Fibroblast of mammary gland (primary cell): ENCODE results near the gene METTL23.
A peak's percentile ranks its signal among the peaks of the same experiment; 100 is the strongest.

Source experiments
- DNase-seq: peaks from one replicate; pipeline ENCODE4 v3.0.0-alpha.2; 2010; ENCODE audit warnings: low read depth
- H3K4me3 ChIP-seq: 2 replicates; pipeline ENCODE4 v1.5.1; 2011; ENCODE audit warnings: low read depth, mild to moderate bottlenecking, low read length, moderate library complexity; ENCODE audit not compliant: control insufficient read depth
- TF ChIP-seq, protein P1 (sequence below): conservative IDR thresholded peaks from 2 replicates; pipeline ENCODE4 v1.5.1; 2011; ENCODE audit warnings: low read depth, low read length, inconsistent platforms; ENCODE audit not compliant: control insufficient read depth, insufficient read depth

The METTL23 gene

DNA sequence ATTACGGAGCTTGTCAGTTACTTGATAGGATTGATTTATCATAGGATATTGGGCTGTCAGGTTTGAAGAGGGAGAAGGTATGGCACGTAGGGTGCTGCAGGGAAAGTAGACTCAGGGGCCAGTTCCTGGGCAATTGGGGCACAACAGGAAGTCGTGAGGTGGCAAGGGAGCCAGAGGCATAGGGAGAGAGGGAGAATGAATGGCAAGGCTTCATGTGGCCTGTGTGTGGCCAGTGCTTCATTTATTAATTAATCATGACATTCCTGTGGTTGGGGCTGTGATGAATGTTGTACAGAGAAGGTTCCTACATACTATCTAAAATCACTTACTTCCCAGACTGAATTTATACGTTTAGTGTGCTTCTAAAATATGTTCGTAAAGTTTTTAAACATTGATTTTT, 30.6 kb downstream of the METTL23 start:
- DNase-seq = no peak
- H3K4me3 ChIP-seq = no peak overlapping the region
- TF ChIP-seq, protein P1, sequence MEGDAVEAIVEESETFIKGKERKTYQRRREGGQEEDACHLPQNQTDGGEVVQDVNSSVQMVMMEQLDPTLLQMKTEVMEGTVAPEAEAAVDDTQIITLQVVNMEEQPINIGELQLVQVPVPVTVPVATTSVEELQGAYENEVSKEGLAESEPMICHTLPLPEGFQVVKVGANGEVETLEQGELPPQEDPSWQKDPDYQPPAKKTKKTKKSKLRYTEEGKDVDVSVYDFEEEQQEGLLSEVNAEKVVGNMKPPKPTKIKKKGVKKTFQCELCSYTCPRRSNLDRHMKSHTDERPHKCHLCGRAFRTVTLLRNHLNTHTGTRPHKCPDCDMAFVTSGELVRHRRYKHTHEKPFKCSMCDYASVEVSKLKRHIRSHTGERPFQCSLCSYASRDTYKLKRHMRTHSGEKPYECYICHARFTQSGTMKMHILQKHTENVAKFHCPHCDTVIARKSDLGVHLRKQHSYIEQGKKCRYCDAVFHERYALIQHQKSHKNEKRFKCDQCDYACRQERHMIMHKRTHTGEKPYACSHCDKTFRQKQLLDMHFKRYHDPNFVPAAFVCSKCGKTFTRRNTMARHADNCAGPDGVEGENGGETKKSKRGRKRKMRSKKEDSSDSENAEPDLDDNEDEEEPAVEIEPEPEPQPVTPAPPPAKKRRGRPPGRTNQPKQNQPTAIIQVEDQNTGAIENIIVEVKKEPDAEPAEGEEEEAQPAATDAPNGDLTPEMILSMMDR = no peak

DNA sequence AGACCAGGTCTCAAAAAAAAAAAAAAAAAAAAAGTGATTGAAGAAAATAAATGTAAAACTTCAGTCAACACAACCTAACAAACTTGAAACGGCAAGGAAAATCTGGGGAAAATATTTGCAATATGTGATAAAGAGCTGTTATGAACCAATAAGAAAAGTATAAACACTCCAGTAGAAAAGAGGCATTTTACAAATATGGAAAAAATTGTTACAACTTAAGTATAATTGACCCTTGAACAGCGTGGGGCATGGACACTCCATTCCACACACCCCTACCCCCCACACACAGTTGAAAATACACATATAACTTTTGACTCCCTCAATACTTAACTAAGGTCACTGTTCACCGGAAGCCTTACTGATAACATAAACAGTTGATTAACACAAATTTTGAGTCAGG, 31.9 kb downstream of the METTL23 start:
- no peak for DNase-seq
- TF ChIP-seq, protein P1 = no peak
- no peak overlapping the region for H3K4me3 ChIP-seq

DNA sequence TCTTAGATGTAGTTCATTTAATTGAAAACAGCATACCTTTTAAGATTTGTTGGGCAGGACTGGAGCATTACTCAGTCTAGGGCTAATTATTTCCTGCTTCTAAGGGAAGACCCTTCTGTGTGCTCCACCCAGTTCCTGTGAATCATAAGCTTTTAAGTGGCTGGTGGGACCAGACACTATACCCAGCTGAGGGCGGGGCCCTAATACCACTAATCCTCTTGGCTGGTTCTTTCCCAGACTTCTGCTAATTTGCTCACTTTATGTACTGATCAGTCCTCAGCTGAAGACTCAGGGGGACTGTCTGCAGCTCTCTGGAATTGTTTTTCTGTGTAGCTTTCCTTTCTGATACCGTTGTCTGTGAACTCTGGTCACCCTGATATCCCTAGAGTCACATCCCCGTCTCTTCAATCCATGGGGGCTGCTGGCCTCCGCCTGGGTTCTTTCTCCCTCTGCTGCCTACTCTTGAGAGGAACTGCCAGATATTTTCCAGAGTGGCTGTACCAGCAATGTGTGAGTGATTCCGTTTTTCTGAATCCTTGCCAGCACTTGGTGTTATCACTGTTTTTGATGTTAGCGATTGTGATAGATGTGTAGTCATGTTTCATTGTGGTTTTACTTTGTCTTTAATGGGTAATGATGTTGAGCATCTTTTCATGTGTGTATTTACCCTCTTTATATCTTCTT, 46.3 kb downstream of the METTL23 start:
- TF ChIP-seq, protein P1 = no peak
- peak; percentile 92 for DNase-seq
- peak overlapping the region; percentile 31 for H3K4me3 ChIP-seq

DNA sequence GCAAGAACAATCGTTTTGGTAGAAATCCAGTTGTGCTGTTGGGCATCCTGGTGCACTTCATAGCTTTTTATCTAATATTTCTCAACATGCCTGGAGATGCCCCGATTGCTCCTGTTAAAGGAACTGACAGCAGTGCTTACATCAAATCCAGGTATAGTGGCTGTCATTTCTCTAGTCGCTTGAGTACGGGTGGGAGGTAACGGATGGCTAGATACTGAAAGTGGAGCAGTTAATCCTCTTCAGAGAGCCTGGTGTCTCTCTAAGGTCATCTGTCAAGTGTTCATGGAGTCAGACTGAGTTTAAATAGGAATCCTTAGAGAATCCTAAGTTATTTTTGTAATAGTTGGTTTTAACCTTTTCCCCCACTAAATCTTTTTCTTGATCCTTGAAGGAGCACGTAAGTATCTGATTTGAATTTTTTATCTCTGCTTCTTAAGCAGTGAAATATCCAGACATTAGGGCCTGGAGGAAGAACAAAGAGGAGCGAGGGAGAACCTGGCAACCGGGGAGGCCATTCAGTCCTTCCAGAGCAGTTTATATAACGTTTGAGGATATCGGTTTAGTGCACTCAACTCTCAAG, 48.5 kb downstream of the METTL23 start:
- TF ChIP-seq, protein P1 = no peak
- H3K4me3 ChIP-seq = no peak overlapping the region
- no peak for DNase-seq

DNA sequence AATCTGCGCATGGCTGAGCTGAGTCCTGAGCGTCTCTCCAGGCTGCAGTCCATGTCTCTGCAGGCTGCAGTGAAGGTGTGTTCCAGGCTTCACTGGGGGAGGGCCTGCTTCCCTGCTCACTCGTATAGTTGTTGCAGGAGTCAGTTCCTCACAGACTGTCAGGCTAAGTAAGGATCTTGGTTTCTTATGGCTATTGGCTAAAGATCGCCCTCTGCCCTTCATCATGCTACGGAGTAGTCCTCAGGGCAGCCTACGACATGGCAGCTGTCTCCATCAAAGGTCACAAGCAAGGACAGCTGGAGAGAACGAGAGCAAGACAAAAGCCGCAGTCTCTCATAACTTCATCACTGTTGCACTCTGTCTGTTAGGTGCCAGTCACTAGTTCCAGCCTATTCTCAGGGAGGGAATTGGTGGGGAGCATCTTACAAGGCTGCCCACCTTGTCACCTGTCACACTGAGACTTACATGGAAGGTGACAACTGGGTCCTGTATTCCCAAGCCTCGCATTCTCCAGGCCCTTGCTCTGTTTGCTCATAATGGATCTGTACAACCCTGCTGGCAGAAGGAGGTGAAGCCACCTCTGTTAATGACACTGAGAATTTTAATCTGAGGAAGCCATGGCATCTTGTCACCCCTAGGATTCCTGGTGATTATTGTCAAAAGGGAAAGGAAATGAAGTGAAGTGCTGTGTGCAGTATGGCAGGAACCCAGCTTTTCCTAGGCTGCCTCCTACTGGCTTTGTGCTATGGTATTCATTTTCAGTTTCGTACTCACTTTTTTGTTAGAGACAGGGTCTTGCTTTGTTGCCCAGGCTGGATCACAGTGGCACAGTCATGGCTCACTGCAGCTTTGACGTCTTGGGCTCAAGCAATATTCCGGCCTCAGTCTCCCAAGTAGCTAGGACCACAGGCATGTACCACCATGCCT, 54.7 kb downstream of the METTL23 start:
- H3K4me3 ChIP-seq = no peak overlapping the region
- no peak for DNase-seq
- TF ChIP-seq, protein P1 = peak; percentile 4

DNA sequence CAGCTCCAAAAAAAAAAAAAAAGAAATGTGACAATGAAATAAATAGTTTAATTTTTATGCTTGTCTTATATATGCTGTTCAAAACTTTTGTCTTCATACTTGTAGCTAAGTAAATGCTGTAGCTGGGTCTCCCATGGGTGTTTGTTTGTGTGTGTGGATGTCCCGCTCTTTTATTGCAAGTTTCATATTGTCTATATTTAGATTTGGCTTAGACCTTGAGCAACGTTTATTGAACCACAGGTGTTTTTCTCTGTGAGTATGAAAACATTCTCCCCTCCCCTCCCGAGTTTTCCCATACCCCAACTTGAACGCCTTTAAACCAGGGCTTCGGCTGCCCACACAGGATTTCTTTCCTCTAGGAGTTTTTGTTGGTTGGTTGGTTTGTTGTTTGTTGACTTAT, 56.5 kb downstream of the METTL23 start:
- no peak for DNase-seq
- TF ChIP-seq, protein P1 = no peak

More for the DNA sequence above, 56.5 kb downstream of the METTL23 start:
- H3K4me3 ChIP-seq = no peak overlapping the region
